H1 (cell line): ENCODE results near the gene SELENOI. TPM values are rescaled to one million over a fixed set of nuclear protein-coding genes. Genes with fewer than 3 reads are reported as not detected.

Source experiments
- CTCF ChIA-PET: fragments of 300-600 bp; sonication (Branson Sonifier 250); formaldehyde crosslinking; loops from one replicate; lab custom pipeline; 2021; ENCODE audit not compliant: partially characterized antibody; lab: Charles Lee
- POLR2A ChIA-PET: fragments of 300-600 bp; sonication (Branson Sonifier 250); formaldehyde crosslinking; loops from one replicate; lab custom pipeline; 2021; ENCODE audit warnings: inconsistent platforms; ENCODE audit not compliant: partially characterized antibody; lab: Charles Lee
- DNase-seq, 2 experiments: peaks; one replicate each; pipeline versions ENCODE4 v3.0.0 to v3.0.0-alpha.2; 2010 to 2022; ENCODE audit warnings: low spot score in 2 of 2, low read depth in 1 of 2, mixed read lengths in 1 of 2
- FAIRE-seq: peaks from 2 replicates; lab custom pipeline; 2011; peaks lifted over from hg19 to GRCh38; lab: Jason Lieb, UNC
- H2AFZ ChIP-seq: 2 replicates; pipeline ENCODE4 v1.8.1; 2012; ENCODE audit warnings: low read length, inconsistent platforms
- H2AK5ac ChIP-seq: 2 replicates; pipeline ENCODE4 v1.6.1; 2013; ENCODE audit warnings: low read depth, low read length
- H2BK120ac ChIP-seq: replicated peaks from 2 replicates; pipeline ENCODE3; 2013; ENCODE audit warnings: low read depth, low read length, inconsistent platforms
- H2BK12ac ChIP-seq: 2 replicates; pipeline ENCODE4 v1.6.1; 2013; ENCODE audit warnings: low read depth, low read length
- H2BK15ac ChIP-seq: 2 replicates; pipeline ENCODE4 v1.6.1; 2013; ENCODE audit warnings: low read length
- H2BK20ac ChIP-seq: 2 replicates; pipeline ENCODE4 v1.6.1; 2013; ENCODE audit warnings: low read length
- H2BK5ac ChIP-seq: 2 replicates; pipeline ENCODE4 v1.6.1; 2013; ENCODE audit warnings: low read depth, low read length
- H3K14ac ChIP-seq: 2 replicates; pipeline ENCODE4 v1.6.1; 2013; ENCODE audit warnings: inconsistent platforms; ENCODE audit not compliant: insufficient read length
- H3K18ac ChIP-seq: 2 replicates; pipeline ENCODE4 v1.6.1; 2013; ENCODE audit warnings: low read length; ENCODE audit errors: extremely low read depth
- H3K23ac ChIP-seq: 2 replicates; pipeline ENCODE4 v1.6.1; 2013; ENCODE audit warnings: inconsistent platforms; ENCODE audit not compliant: insufficient read length
- H3K23me2 ChIP-seq: 2 replicates; pipeline ENCODE4 v1.6.1; 2013; ENCODE audit warnings: low read depth, low read length
- H3K27ac ChIP-seq: 2 replicates; pipeline ENCODE4 v1.6.1; 2011; ENCODE audit warnings: low read depth, low read length, inconsistent platforms
- H3K27me3 ChIP-seq, 4 experiments: replicated peaks in 1 of 4; 1 replicate in 1 of 4; 2 replicates in 3 of 4; pipeline versions ENCODE4 v1.6.1 to v1.8.1; 2011 to 2013; ENCODE audit warnings: low read length in 3 of 4, mild to moderate bottlenecking in 3 of 4, inconsistent platforms in 2 of 4, mixed read lengths in 2 of 4, moderate library complexity in 1 of 4; ENCODE audit not compliant: control insufficient read depth in 3 of 4, insufficient read depth in 3 of 4; ENCODE audit errors: extremely low read depth in 1 of 4
- H3K36me3 ChIP-seq, 4 experiments: 2 replicates each; pipeline versions ENCODE4 v1.6.1 to v1.8.1; 2011 to 2013; ENCODE audit warnings: mild to moderate bottlenecking in 4 of 4, low read length in 3 of 4, moderate library complexity in 2 of 4, control low read depth in 1 of 4, inconsistent platforms in 1 of 4; ENCODE audit not compliant: insufficient read depth in 4 of 4, control insufficient read depth in 2 of 4
- H3K4ac ChIP-seq: replicated peaks from 2 replicates; pipeline ENCODE3; 2013; ENCODE audit warnings: low read length, low read depth, mixed read lengths, inconsistent platforms; ENCODE audit not compliant: insufficient read length
- H3K4me1 ChIP-seq, 4 experiments: replicated peaks in 1 of 4; 1 replicate in 1 of 4; 2 replicates in 3 of 4; pipeline versions ENCODE4 v1.6.1 to v1.8.1; 2011 to 2013; ENCODE audit warnings: low read length in 3 of 4, inconsistent platforms in 2 of 4, mixed read lengths in 1 of 4; ENCODE audit not compliant: insufficient read depth in 4 of 4, control insufficient read depth in 3 of 4
- H3K4me2 ChIP-seq, 2 experiments: 2 replicates each; pipeline versions ENCODE4 v1.6.1 to v1.8.1; 2011 to 2013; ENCODE audit warnings: low read depth in 2 of 2, low read length in 2 of 2, control low read depth in 1 of 2, inconsistent platforms in 1 of 2, mild to moderate bottlenecking in 1 of 2; ENCODE audit not compliant: insufficient read depth in 1 of 2
- H3K4me3 ChIP-seq, 4 experiments: fragments of 200-600, 300-600 bp in 1 of 4; sonication (generic), shearing (Covaris generic), sonication (Bioruptor Twin) in 1 of 4; 2 replicates each; pipeline versions ENCODE4 v1.5.1 to v1.8.1; 2011 to 2016; ENCODE audit warnings: low read length in 4 of 4, low read depth in 3 of 4, control low read depth in 2 of 4, inconsistent platforms in 2 of 4, mild to moderate bottlenecking in 2 of 4, mixed read lengths in 1 of 4, moderate library complexity in 1 of 4; ENCODE audit not compliant: insufficient read depth in 2 of 4; ENCODE audit errors: extremely low read depth in 1 of 4
- H3K56ac ChIP-seq: replicated peaks from 2 replicates; pipeline ENCODE3; 2013; ENCODE audit warnings: low read depth, mild to moderate bottlenecking, mixed read lengths, low read length, inconsistent platforms; ENCODE audit not compliant: insufficient read length
- H3K79me1 ChIP-seq: 2 replicates; pipeline ENCODE4 v1.6.1; 2013; ENCODE audit warnings: low read depth, low read length, control low read depth
- H3K79me2 ChIP-seq, 2 experiments: 2 replicates each; pipeline versions ENCODE4 v1.6.1 to v1.8.1; 2012 to 2013; ENCODE audit warnings: low read length in 2 of 2, mild to moderate bottlenecking in 2 of 2, inconsistent platforms in 1 of 2; ENCODE audit not compliant: insufficient read depth in 2 of 2, control insufficient read depth in 1 of 2
- H3K9ac ChIP-seq, 4 experiments: replicated peaks in 1 of 4; 1 replicate in 1 of 4; 2 replicates in 3 of 4; pipeline versions ENCODE4 v1.6.1 to v1.8.1; 2011 to 2013; ENCODE audit warnings: low read depth in 3 of 4, low read length in 3 of 4, control low read depth in 2 of 4, mild to moderate bottlenecking in 2 of 4, moderate library complexity in 2 of 4, inconsistent platforms in 1 of 4; ENCODE audit errors: extremely low read depth in 1 of 4
- H3K9me3 ChIP-seq, 2 experiments: 2 replicates each; pipeline versions ENCODE4 v1.6.1 to v1.8.1; 2012 to 2013; ENCODE audit warnings: mild to moderate bottlenecking in 2 of 2, moderate library complexity in 2 of 2, control low read depth in 1 of 2, inconsistent platforms in 1 of 2, low read depth in 1 of 2, low read length in 1 of 2, mixed read lengths in 1 of 2; ENCODE audit not compliant: insufficient read depth in 2 of 2
- H4K20me1 ChIP-seq, 2 experiments: replicated peaks in 1 of 2; 2 replicates each; pipeline versions ENCODE3 to v1.8.1; 2011 to 2013; ENCODE audit warnings: inconsistent platforms in 2 of 2, low read length in 2 of 2, mild to moderate bottlenecking in 1 of 2; ENCODE audit not compliant: insufficient read depth in 2 of 2, control insufficient read depth in 1 of 2
- H4K5ac ChIP-seq: 2 replicates; pipeline ENCODE4 v1.6.1; 2013; ENCODE audit warnings: low read length, low read depth, mixed read lengths, inconsistent platforms; ENCODE audit not compliant: insufficient read length
- H4K8ac ChIP-seq: 2 replicates; pipeline ENCODE4 v1.8.0; 2013; ENCODE audit warnings: mild to moderate bottlenecking, moderate library complexity, low read length, inconsistent platforms; ENCODE audit not compliant: insufficient read depth; ENCODE audit errors: extremely low read depth
- H4K91ac ChIP-seq: replicated peaks from 2 replicates; pipeline ENCODE3; 2013; ENCODE audit warnings: low read length, mixed read lengths, inconsistent platforms; ENCODE audit not compliant: insufficient read length
- BACH1 ChIP-seq: IDR thresholded peaks from 2 replicates; pipeline ENCODE4 v1.6.1; 2012; ENCODE audit warnings: low read length, improper control_type of control experiment
- BCL11A ChIP-seq, 2 experiments: IDR thresholded peaks; one replicate each; pipeline ENCODE4 v1.6.1; 2011; ENCODE audit warnings: low read depth in 2 of 2, low read length in 2 of 2, mild to moderate bottlenecking in 2 of 2
- CBX5 ChIP-seq: fragments of 300-800, 300-1000 bp; sonication (generic); IDR thresholded peaks from 2 replicates; pipeline ENCODE4 v1.7.1; 2016; ENCODE audit warnings: antibody characterized with exemption, low read length, low read depth
- CHD2 ChIP-seq: IDR thresholded peaks from 2 replicates; pipeline ENCODE4 v1.6.1; 2012; ENCODE audit warnings: low read length, improper control_type of control experiment
- NRF1 ChIP-seq: IDR thresholded peaks from 2 replicates; pipeline ENCODE4 v1.6.1; 2011; ENCODE audit warnings: mild to moderate bottlenecking, low read depth, low read length, improper control_type of control experiment
- RBBP5 ChIP-seq: IDR thresholded peaks from 2 replicates; pipeline ENCODE4 v1.7.1; 2012; ENCODE audit warnings: low read depth, mild to moderate bottlenecking, inconsistent platforms, low read length, moderate library complexity, borderline replicate concordance
- SIN3A ChIP-seq, 2 experiments: IDR thresholded peaks in 1 of 2; conservative IDR thresholded peaks in 1 of 2; 2 replicates each; pipeline ENCODE4 v1.6.1; 2011 to 2012; ENCODE audit warnings: low read length in 2 of 2, improper control_type of control experiment in 1 of 2, low read depth in 1 of 2, mild to moderate bottlenecking in 1 of 2
- WGBS, 2 experiments: shearing (Covaris generic) in 1 of 2; methylation state at CpG; one replicate each; pipeline versions ENCODE4 v1.1.6 to v1.1.7; 2013 to 2015; ENCODE audit warnings: low lambda C conversion rate in 2 of 2, mixed read lengths in 2 of 2, inconsistent platforms in 1 of 2, low coverage in 1 of 2, missing lambda C conversion rate in 1 of 2; ENCODE audit not compliant: insufficient replicate concordance in 2 of 2, insufficient coverage in 1 of 2, insufficient read length in 1 of 2; ENCODE audit errors: extremely low coverage in 1 of 2, missing lambda C conversion rate in 1 of 2; 5-methylcytosine and 5-hydroxymethylcytosine counted together
- polyA plus RNA-seq, 7 experiments: library from polyadenylated mRNA; depleted of rRNA in 3 of 7; stranded (reverse) in 5 of 7; unstranded in 2 of 7; fragments of >200 nt in 5 of 7; fragments of 200-250 nt in 2 of 7; gene quantifications; 1 replicate in 5 of 7; 2 replicates in 1 of 7; 4 replicates in 1 of 7; pipeline versions ENCODE4 v1.2.1 to v1.2.3, GENCODE V29; 2011 to 2013; ENCODE audit warnings: missing spikeins in 2 of 7, mixed read lengths in 2 of 7
- total RNA-seq: library from RNA; stranded (reverse); fragmentation: NEBNext Ultra II Directional; extraction: Animal tissue kit (Norgen Biotek cat#: 25700); gene quantifications from 2 replicates; pipeline ENCODE4 v1.2.1, GENCODE V29; 2021
- TF ChIP-seq, protein P1 (sequence below): IDR thresholded peaks from 2 replicates; pipeline ENCODE4 v1.6.1; 2012; ENCODE audit warnings: inconsistent platforms
- TF ChIP-seq, protein P2 (sequence below): IDR thresholded peaks from 2 replicates; pipeline ENCODE4 v1.6.1; 2012; ENCODE audit warnings: low read length, inconsistent platforms

Gene SELENOI
- total and polyA plus RNA-seq, 2 of the 8 experiments (the other 6 are each of a cell fraction or from before 2014, with no cell fraction given), result 15.9 to 63.8 TPM

DNA sequence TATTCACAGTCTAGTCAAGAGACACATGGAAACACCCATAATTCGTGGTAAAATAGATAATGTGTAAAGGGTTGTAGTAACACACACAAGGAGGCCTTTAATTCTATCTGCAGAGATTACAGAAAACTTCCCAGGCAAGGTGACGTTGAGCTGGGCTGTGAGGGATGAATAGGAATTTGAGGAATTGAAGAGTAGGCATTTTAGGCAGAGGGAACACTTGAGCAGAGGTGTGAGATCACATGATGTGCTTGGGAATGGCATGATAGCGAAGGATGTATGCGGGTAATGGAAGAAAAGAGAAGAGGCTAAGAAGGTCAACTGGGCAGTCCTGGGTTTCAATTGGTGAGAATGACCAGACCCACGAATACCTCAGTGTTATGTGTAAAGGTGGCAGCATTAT lies 76.0 kb downstream of the SELENOI start:
- no peaks in the 10 kb centered on the region for H3K79me1 ChIP-seq
- no peaks in the 10 kb centered on the region for H3K79me2 ChIP-seq
- H2BK120ac ChIP-seq, result no peak overlapping the region
- H2BK12ac ChIP-seq, result no peak overlapping the region; the same call in 1 of the 2 replicates
- H4K20me1 ChIP-seq, result no peaks in the 10 kb centered on the region
- H2BK20ac ChIP-seq, result no peak overlapping the region
- H3K36me3 ChIP-seq, result no peaks in the 10 kb centered on the region
- no peak overlapping the region for H3K4me2 ChIP-seq
- H3K4me3 ChIP-seq, result no peak overlapping the region
- H3K56ac ChIP-seq, result no peak overlapping the region
- no peak overlapping the region for H3K27ac ChIP-seq
- H3K4ac ChIP-seq, result no peak overlapping the region
- no peak overlapping the region for H2BK5ac ChIP-seq
- CTCF ChIA-PET, result interaction anchor here (1.4 to 1.9 kb wide), 2 partner anchors 10 to 48 kb away, joined by 4 read pairs; no protein-coding TSS in a partner anchor
- H3K9ac ChIP-seq, result no peak overlapping the region
- DNase-seq, result no peak
- no peak overlapping the region for H4K5ac ChIP-seq
- 0 out of 2 replicates have a peak overlapping the region, but pooled peaks have one; percentile 39 for H2AK5ac ChIP-seq
- H3K14ac ChIP-seq, result no peak overlapping the region
- 93% methylated on average over 5 of the region's 5 CpGs; no CpG with 5 or more reads in 1 of the 2 experiments for WGBS, 2 experiments
- H3K4me1 ChIP-seq, result peaks cover 0 to 6% (median under 1%) of the 10 kb centered on the region in 4 experiments; a peak in 1 of 7 replicates
- TF ChIP-seq RBBP5 (no peak), BACH1 (no peak), SIN3A (conservative IDR thresholded peaks at IDR 0.05 in 1 of 2, IDR thresholded peaks at IDR 0.05 in 1 of 2; ENCODE audit: low read depth in 1 of 2, low read length in 2 of 2) (no peak), CBX5 (no peak), BCL11A (IDR thresholded peaks at IDR 0.05; ENCODE audit: low read depth in 2 of 2, low read length in 2 of 2) (no peak), CHD2 (no peak), NRF1 (no peak)
- TF ChIP-seq, protein P1, sequence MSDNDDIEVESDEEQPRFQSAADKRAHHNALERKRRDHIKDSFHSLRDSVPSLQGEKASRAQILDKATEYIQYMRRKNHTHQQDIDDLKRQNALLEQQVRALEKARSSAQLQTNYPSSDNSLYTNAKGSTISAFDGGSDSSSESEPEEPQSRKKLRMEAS, result no peak
- TF ChIP-seq, protein P2, sequence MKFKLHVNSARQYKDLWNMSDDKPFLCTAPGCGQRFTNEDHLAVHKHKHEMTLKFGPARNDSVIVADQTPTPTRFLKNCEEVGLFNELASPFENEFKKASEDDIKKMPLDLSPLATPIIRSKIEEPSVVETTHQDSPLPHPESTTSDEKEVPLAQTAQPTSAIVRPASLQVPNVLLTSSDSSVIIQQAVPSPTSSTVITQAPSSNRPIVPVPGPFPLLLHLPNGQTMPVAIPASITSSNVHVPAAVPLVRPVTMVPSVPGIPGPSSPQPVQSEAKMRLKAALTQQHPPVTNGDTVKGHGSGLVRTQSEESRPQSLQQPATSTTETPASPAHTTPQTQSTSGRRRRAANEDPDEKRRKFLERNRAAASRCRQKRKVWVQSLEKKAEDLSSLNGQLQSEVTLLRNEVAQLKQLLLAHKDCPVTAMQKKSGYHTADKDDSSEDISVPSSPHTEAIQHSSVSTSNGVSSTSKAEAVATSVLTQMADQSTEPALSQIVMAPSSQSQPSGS, result no peak
- H3K23ac ChIP-seq, result no peak overlapping the region
- no peak for FAIRE-seq
- no peaks in the 10 kb centered on the region; a peak in 1 of 7 replicates for H3K27me3 ChIP-seq
- H3K23me2 ChIP-seq, result no peaks in the 10 kb centered on the region
- no peak overlapping the region for H4K91ac ChIP-seq
- H2AFZ ChIP-seq, result no peak overlapping the region
- H2BK15ac ChIP-seq, result no peak overlapping the region
- POLR2A ChIA-PET, result no interaction called here
- H3K18ac ChIP-seq, result no peak overlapping the region
- no peak overlapping the region for H4K8ac ChIP-seq
- H3K9me3 ChIP-seq, result no peaks in the 10 kb centered on the region
